T-helper 1 cell treated with Interleukin-12 subunit alpha and Interleukin-12 subunit beta and Interleukin-4 antibody, amounts not matched to agents 30 ng/mL and 1 ng/mL, for 36 hours (primary cell): ENCODE results near the gene RASSF1. TPM values are rescaled to one million over a fixed set of nuclear protein-coding genes. Genes with fewer than 3 reads are reported as not detected.
"Not testable (repeated sequence)": the region's sequence is repeated elsewhere in the genome, so short reads cannot be mapped to it uniquely, and the experiment has no call there.

ENCODE experiments used
- intact Hi-C: fragments of 100-400 bp; cut with micrococcal nuclease; formaldehyde crosslinking; loops from one replicate; pipeline ENCODE4 v1.15.1; 2024
- total RNA-seq: library from RNA; stranded (reverse); gene quantifications from 2 replicates; pipeline ENCODE4 v1.2.3, GENCODE V29; 2022

The RASSF1 gene
- total RNA-seq, 1 donor from 2014 or later: 70.3 TPM

DNA sequence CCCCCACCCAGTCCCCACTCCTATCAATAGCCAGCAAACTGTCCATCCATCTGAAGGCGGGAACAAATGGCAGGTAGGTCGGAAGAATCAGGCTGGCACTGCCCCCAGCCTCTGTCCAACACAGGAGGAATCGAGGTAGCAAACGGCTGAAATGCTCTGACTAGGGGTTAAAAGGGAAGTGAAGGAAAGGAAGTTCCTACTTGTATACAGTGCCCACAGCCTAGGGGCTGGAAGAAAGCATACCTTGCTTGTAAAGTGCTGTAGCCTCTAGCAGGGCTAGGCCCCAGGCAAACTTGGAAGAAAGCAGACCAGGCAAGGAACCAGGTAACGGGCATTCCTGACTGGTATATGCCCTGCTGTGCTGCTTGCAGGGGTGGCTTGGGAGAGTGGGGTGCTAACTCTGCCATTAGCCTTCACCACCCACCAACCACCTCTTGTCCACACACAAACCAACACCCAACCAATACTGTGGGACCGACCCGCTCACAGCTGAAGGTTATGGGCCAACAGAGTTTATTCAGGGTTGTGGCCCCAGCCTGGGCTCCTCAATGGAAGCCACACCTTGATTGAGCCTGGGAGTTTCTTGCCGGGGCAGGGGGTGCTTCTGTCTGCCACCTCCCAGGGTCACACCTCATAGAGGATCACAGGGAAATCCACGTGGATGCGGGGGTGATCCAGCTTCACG, 15.0 kb downstream of the RASSF1 start:
- intact Hi-C loops: loop anchor here (10.0 kb wide), 1 partner anchor 911 kb away; the partner anchor contains the start of genes RHOA and TCTA

- intact Hi-C loops: loop anchor here (10.0 kb wide), 1 partner anchor 910 kb away; the partner anchor contains the start of genes RHOA and TCTA
Measured at GRCh38 chr3:50325113-50325480, 15.5 kb downstream of the RASSF1 start.

- intact Hi-C loops: loop anchor here (1.0 to 10.0 kb wide), 3 partner anchors 50 to 910 kb away; partner anchors contain the start of genes GNAT1, RHOA and TCTA
Measured at GRCh38 chr3:50324351-50325112, 16.1 kb downstream of the RASSF1 start.

DNA sequence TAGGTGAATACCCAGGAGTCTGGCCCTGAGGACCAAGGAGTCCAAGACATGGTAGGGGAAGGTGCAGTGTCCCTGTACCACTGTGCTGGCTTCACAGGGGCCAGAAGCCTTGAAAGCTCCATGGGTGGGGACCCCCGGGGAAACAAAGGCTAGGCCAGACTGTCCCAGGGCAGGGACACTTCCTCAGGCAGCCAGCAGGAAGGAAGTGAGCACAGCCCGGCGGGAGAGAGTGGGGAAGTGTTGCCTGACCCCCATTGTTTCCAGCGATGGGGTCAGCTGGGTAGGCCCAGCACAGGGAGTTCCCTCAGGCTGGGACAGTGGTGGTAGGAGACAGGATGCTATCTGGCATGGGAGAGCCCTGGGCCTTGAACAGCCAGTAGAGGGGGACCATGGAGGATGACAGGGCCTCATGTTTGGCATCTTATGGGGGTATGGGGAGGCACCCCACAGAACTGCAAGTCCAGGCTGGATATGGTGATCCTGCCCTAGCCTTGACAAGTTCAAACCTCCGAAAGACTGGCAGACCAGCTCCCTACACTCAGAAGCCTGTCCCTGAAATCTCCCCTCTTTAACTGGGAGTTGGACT, 16.9 kb downstream of the RASSF1 start:
- intact Hi-C loops: loop anchor here (1.0 to 10.0 kb wide), 3 partner anchors 49 to 909 kb away; partner anchors contain the start of genes GNAT1, RHOA and TCTA

- intact Hi-C loops: loop anchor here (5.0 to 10.0 kb wide), 2 partner anchors 131 to 908 kb away; partner anchors contain the start of genes GNAT1, RHOA and TCTA
Measured at GRCh38 chr3:50323092-50323600, 17.5 kb downstream of the RASSF1 start.

DNA sequence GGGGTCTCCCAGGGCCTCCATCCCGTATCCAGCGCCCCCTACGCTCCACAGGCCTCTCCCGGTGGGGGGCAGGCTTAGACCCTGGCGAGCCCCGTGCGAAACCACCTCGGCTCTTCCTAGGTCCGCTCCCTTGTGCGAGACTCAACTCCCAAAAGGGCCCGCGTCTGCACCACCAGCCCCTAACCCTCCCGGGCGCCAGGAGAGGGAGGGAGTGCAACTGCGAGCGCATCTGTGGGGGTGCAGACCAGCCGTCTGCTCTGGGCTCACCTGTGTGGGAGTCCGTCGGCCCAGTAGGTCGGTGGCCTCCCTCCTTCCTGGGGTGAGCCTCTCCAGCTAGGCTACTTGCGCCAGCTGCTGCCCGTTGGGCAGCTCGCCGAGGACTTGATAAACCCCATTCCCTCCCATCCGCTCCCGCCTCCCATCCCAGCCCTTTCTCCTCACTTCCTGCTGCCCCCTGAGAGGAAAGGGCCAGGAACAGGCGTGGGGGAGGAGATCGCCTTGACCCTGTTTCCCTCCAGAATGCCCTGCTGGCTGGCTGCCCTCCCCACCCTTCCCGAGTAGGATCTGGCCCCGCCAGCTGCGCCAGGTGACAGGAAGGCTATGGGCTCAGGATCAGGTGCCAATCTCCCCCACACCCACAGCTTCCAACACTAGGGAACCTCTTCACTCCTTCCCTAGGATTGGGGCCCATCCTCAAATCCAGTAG, 18.1 kb downstream of the RASSF1 start, which contains the start of gene HYAL2:
Gene HYAL2 (minus strand): TSS at position 360 of the 706 bp plus-strand sequence. CDS start 2,256 bp downstream, outside the sequence.
- intact Hi-C loops: loop anchor here (5.0 to 10.0 kb wide), 2 partner anchors 130 to 908 kb away; partner anchors contain the start of genes GNAT1, RHOA and TCTA

DNA sequence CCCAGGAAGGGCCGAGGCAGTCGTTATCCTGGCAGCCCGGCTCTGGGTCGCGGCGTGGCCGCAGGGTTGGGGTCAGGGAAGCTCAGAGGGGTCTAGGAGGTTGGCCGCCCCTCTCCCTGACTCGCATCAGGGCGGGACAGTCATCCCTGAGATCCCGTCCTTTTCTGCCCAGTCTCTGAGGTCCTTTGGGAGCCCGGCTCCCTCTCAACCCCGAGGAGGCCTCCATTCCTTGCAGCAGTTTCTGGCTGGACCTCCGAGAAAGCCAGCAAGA, 18.6 kb downstream of the RASSF1 start:
- intact Hi-C loops: loop anchor here (5.0 to 10.0 kb wide), 2 partner anchors 130 to 907 kb away; partner anchors contain the start of genes GNAT1, RHOA and TCTA

DNA sequence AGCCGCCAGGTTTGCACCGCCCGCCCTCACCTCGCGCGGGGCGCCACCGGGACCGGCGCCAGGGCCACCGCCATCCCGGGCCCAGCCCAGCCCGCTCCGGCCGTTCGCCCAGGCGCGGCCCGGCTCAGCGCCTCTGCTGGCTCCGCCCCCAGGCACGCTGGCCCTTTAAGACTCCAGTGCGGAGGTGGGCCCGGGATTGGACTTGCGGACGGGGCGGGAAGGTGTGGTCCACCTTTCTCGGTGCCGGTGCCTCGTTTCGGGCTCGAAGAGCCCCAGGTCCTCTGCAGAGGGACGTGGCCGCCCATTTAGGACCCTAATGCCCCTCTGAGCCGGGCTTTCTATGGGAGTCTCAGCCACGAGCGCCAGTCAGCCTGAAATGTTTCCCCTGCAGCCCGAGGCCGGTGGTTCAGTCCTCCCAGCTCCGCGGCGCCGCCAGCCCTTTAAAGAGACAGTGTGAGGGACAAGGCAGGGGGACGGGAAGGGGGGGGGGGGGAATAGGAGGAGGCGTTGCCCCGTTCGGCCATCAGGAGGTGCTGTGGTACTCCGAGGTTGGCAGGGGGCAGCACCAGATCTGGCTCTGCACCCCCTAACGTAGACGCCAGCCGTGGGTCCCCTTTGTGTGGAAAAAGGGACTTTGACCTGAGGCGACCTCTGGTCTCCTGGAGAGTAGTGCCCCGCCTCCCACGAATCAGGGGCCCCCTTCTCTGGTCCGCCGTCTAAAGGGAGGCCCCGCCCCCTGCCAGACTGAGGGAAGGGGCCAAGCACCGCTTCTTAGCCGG, 19.1 kb downstream of the RASSF1 start:
- intact Hi-C loops: loop anchor here (1.0 to 10.0 kb wide), 8 partner anchors 15 to 907 kb away; partner anchors contain the start of genes CYB561D2, GNAT1, HYAL3 and IFRD2

GRCh38 chr3:50320853-50321335, 19.7 kb downstream of the RASSF1 start:
- intact Hi-C loops: loop anchor here (1.0 to 10.0 kb wide), 8 partner anchors 16 to 906 kb away; partner anchors contain the start of genes CYB561D2, GNAT1, HYAL3 and IFRD2

DNA sequence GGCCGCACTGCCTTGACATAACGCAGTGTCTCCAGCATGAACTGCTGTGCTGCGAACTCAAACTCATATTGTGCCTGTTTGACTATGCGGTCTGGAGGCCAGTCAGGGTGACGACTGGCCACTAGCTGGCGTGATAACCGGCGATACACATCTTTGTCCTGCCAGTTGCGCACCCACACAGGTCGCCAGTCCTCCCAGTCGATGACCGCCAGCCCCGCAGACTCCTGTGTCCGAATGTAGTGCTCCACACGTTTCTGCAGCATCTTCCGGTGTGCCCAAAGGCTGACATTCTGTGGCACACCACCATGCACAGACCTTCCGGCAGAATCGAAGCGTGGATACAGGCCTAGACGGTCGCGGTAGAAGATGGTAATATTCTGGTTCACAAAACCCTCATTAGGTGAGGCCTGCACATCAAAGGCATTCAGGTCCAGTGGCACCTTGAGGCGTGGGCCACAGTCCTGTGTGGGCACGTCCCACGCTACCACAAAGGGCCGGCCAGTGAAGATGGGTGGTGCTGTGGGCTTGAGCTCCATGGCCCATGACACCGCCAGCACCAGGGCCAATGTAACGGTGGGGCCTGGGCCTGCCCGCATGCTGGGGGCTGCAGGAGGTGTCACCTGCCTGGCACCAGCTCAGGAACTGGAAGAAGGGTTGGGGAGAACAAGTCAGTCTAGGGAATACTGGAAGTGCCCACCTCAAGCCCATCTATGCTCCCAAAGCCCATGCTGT, 20.6 kb downstream of the RASSF1 start:
- intact Hi-C loops: loop anchor here (2.0 to 10.0 kb wide), 3 partner anchors 17 to 905 kb away; partner anchors contain the start of genes GNAT1, RHOA and TCTA

DNA sequence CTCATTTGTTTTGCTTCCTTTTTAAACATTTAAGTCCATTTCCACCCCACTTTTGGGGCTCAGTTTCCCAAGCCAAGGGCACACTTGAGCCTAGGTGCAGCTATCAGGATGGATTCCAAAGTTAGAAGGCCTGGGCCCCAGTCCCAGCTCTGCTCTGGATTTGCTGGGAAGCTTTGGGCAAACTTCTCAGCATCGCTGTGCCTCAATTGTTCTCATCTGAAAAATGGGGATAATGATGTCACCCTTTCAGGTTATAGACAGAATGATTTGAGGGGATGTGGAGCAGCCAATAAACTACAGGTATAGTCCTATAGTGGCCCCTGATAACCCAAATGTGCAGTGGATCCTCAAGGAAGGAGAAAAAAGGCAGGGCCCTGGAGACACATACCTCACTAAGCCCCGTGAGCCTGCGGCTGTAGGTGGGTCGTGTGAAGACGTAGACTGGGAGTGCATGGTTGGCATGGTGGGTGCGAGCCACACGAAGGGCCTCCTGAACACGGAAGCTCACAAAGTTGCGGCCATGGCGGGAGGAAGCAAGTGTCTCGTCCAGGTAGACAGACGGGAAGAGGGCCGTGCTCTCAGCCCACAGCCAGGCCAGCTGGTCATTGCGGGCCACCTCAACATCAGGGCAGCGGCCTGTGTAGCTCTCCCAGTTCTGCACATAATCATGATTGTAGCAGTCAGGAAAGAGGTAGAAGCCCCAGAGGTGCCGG, 21.3 kb downstream of the RASSF1 start:
- intact Hi-C loops: no loop called here

- intact Hi-C loops: no loop called here
Measured at GRCh38 chr3:50318615-50319014, 22.0 kb downstream of the RASSF1 start.

GRCh38 chr3:50318163-50318562, 22.5 kb downstream of the RASSF1 start:
- intact Hi-C loops: no loop called here

- intact Hi-C loops: no loop called here
Measured at GRCh38 chr3:50317300-50317699, 23.3 kb downstream of the RASSF1 start.

DNA sequence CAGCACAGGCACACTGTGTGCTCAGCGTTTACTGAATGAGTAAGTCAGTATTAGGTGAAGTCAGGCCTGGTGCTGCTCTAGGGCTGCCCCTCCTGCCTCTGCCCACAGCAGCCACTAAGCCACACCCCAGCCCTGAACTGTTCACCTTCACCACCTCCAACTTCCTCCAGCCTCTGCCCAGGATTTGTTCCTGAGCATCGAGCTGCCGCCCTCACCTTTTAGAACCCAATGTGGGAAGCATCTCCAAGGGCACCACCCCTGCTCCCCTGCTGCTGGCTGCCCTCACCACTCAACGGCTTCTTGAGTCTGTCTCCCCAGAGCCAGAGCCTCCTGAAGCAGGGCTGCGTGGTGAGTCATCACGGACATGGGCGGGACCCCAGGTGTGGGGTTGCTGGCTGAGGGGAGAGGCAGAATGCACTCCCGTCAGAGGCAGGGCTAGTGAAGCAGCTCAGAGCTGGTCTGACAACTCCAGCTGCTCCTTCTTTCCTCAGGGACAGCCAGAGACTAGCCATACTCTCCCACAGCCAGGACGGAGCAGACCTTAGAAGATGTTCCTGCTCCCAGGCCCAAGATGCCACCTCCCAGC, 23.9 kb downstream of the RASSF1 start:
- intact Hi-C loops: no loop called here

DNA sequence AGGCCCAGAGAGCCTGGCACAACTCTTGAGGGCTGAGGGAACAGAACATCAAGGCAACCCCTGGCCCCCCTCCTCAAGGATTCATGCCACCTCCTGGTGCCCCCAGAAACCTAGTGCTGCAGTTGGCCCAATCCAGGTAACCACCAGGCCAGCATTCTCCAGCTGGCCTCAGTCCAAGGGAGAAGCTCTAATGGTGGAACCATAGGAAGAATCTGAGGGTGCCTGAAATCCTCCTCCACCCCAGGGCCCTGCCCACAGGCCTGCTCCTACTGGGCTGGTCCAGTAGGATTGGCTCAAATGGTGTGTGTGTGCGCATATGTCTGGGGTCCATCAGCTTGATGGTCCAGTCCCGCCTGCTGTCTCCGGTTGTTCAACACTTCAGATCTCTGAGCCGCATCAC, 25.8 kb downstream of the RASSF1 start:
- intact Hi-C loops: no loop called here

DNA sequence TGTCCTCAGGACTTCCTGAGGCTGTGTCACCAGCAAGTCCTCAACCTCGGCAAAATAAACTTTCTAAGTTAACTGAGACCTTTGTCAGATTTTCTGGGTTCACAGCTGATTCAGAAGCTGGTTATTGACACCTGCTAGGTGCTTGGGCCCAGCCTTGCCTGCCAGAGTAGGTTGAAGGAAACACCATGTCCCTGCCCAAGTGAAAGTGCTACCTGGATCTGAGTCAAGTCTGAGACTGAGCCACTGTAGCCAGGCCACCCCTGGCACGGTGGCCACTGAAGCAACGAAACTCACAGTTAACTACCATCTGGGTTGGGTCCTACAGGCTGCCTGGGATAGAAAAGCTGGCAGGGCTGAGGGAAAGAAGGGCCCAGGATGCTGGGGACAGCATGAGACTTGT, 26.3 kb downstream of the RASSF1 start:
- intact Hi-C loops: no loop called here

GRCh38 chr3:50312041-50312440, 28.6 kb downstream of the RASSF1 start:
- intact Hi-C loops: not testable (repeated sequence)
